ENCODE measurements around the gene GPT2.

- no peak for TF ChIP-seq CTCF (conservative IDR thresholded peaks at IDR 0.05 in 1 of 2, IDR thresholded peaks at IDR 0.05 in 1 of 2; ENCODE audit: extremely low read depth in 1 of 2, insufficient read depth in 1 of 2, low read depth in 1 of 2, low read length in 2 of 2)
- TF ChIP-seq EZH2 (IDR thresholded peaks at IDR 0.05; ENCODE audit: borderline replicate concordance, low read length), result no peak
These were observed 38.1 kb downstream of the GPT2 start for GRCh38 chr16:46922239-46922638.

Data from mammary epithelial cell (primary cell).